Renal cortical epithelial cell (primary cell): Measurements from ENCODE around the gene WNT3A. TPM values are rescaled to one million over a fixed set of nuclear protein-coding genes. Genes with fewer than 3 reads are reported as not detected.

Experiments used
- DNase-seq: peaks from one replicate; pipeline ENCODE4 v3.0.0-alpha.2; 2011; ENCODE audit warnings: low read depth
- total RNA-seq: library from RNA; depleted of rRNA; stranded (reverse); fragments of >200 nt; gene quantifications from 2 replicates; pipeline ENCODE4 v1.2.3, GENCODE V29; 2014

WNT3A gene
- total RNA-seq, 1 donor from 2014 or later = not detected

GRCh38 chr1:227999056-227999930 is 7.5 kb upstream of the WNT3A start:
- DNase-seq = peak; percentile 52

GRCh38 chr1:228000416-228000815 is 6.4 kb upstream of the WNT3A start:
- no peak for DNase-seq

DNA sequence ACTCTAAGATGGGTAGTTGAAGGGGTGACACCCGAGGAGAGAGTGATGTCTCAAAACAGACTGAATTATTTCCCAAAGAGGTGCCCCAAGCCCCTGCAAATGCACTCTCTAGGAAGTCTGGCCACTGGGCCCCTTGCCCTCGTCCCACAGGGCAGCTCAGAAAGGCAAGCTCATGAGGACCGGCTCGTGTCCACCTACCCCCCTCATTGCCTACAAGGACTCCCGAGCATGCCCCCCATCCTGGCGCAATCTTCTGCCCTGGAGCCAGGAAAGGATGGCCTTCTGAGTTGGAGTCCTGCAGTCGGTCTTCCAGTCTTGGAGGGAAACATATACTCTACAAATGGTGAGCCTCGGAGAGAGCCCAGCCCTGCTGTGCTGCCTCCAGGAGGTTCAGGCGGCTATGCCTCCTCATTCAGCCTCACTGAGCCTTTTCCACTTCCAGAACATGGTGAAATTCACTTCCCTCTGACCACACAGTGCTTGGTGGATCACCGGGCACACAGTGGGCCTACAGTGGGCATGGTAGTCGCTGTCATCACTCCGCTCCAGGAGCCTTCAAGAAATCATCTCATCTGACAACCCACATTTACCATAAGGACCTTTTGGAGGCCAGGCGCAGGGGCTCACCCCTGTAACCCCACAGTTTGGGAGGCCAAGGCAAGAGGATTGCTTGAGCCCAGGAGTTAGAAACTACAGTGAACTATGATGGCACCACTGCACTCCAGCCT is 5.8 kb upstream of the WNT3A start:
- no peak for DNase-seq

GRCh38 chr1:228001738-228002535 is 4.9 kb upstream of the WNT3A start:
- DNase-seq = no peak

DNA sequence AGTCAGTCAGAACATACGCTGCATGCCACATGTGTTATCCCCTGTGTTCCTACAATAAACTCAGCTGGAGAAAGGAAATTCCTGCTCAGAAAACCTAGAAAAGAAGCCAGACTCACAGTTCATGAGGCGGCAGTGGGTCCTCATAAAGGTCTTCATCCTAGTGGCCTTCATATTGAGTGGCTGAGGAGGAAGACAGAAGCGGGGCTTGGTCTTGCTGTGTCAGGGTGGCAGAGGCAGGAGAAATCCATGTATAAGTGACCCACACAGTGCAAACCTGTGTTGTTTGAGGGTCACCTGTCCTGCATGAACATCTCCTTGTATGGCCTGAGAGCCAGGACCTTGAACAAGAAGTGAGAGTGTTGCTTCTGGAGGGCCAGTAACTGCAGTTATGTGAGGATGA is 4.0 kb upstream of the WNT3A start:
- no peak for DNase-seq

- DNase-seq = no peak
Measured at GRCh38 chr1:228003461-228004330, 3.1 kb upstream of the WNT3A start.

DNA sequence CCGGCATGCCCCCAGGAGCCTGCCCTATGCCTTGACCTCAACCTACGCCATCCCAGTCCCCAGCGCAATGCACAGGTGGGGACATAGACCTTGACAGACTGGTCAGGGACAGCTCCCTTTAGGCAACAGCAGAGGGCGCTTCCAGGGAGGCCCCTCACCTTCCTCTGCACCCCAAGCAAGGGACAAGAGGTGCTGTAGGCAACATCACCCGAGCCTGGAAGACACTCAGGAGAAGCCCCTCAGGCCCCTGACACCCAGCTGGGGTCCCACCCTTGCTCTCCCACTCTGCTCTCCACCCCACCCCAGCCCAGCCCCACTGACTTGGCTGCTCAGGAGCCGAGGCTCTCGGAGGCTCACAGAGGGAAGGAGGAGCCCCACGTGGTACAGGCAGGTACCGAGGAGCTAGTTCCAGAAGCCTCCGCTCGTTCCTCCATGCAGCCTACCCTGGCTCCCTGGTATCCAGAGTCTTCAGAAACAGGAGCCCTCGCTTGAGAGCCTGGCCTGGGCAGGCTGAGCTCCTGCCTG is 2.4 kb upstream of the WNT3A start:
- DNase-seq = no peak

DNA sequence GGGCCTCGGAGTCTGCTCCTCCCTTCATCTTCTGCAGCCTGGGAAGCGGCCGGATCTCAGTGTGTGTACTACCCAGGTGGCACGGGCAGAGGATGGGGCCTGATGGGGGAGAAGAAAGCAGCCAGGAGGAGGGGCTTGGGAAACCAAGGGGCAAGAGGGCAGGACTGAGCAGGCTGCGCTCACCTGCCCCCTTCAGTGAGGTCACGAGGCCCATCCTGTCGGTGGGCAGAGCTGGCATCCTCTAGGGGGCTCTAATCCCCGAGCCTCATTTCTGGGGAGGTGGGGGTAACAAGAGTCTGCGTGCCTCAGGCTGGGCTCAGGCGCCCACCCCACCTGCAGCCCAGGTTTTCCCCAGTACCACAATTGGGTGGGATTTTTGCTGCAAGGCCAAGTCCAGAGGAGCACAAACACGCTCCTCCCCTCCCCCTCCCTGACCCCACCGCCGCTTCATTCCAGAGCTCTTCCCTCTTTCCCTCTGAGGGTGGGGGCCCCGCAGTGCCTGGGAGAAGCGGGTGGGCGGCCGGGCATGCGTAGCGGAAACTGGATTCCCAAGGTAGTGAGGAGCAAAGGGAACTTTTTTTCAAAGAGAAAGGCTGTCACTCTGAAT is 1.8 kb upstream of the WNT3A start:
- no peak for DNase-seq

- DNase-seq = no peak
Measured at GRCh38 chr1:228005511-228006033, 1.2 kb upstream of the WNT3A start.

GRCh38 chr1:228006034-228006785 is 588 bp upstream of the WNT3A start:
- no peak for DNase-seq

- DNase-seq = no peak
Measured at GRCh38 chr1:228007049-228007800, 427 bp downstream of the WNT3A start.

DNA sequence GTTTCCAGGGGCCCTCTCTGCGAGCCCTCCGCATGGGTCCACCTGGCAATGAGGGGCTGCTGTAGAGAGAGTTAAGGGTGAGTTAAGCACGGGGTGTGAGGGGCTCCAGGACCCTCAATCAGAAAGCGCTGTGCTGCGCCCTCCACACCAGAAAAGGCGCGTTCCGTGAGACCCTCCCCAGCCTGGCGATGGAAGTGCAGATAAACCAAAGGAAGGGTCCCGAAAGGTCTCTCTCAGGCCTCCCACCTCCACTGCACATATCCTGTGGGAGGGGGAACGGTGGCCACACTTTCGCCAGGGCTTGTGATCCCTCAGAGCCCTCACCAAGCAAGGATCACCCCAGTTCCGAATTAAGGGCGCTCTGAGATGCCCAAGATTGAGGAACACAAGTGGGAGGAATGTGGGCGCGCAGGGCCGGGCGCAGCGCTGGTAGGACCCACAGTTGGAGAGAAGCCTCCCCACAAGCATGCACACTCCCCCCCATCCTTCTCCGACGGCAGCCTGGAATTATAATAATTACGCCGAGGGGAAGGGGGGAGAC is 1.1 kb downstream of the WNT3A start:
- no peak for DNase-seq

- DNase-seq = no peak
Measured at GRCh38 chr1:228008391-228009115, 1.8 kb downstream of the WNT3A start.

- DNase-seq = no peak
Measured at GRCh38 chr1:228009116-228009827, 2.5 kb downstream of the WNT3A start.

DNA sequence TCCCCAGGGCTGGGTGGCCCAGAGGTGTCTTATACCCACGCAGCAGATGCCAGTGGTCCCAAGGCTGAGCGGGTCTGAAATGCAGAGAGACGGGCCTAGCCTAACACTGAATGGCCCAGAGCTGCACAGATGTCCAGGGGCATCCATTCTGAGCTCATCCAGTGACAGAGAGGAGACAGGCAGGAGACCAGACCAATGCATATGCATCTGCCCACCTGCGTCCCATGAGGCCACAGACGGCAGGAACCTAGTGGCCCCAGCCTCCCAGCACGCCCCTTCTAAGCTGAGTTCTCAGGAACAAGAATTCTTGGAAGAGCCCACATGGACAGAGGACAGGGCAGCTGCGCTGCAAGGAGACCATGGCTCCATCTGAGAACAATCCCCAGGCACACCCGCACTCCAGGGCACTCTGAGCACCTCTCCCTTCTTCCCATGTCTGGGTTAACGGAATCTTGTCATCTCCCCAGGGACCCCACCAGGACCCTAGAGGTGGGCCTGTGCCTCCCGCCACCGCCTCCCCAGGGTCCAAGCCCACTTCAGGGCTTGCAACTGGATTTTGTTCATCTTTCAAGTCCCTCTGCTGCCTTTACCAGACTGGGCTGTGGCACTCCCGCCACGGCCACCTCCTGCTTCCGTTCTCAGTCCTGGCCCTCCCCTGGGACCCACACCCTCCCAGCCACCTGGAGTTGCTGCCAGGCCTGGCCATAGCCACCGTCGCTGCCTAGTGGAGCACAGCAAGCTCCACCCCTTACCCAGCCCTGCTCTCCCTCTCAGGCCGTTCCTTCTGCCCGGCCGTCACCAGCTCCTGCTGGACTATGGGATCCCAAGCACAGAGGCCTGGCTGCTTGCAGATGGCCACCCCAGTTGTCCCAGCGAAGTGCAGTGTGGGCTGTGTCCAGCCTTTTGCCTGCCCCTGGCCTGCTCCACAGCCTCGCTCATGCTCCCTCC is 3.3 kb downstream of the WNT3A start:
- DNase-seq = peak; percentile 5

DNA sequence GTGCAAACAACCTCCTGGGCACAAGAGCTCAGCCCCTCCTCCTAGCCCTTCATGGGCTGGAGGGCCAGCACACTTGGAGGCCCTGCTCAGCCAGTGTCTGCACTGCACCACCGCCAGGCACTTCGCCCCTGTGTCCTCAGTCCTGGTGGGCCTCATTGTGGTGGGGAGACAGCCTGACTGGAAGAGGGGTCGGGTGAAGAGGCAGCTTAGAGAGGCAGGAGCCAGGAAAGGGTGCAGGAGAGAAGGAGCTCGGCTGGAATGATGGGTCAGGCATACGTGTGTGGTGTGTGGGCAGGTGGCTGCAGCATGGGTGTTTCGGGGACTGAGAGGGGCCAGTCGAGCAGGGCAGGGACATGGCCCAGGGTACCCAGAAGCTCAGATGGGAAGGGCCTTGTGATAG is 4.1 kb downstream of the WNT3A start:
- no peak for DNase-seq
